Middle frontal gyrus (tissue), 1 donor: ENCODE data around the gene EMC8.
A peak's percentile ranks its signal among the peaks of the same experiment; 100 is the strongest.
"Not testable (repeated sequence)": the region's sequence is repeated elsewhere in the genome, so short reads cannot be mapped to it uniquely, and the experiment has no call there.

Experiments
- DNase-seq: peaks from one replicate; pipeline ENCODE4 v3.0.0-alpha.2; 2015; ENCODE audit warnings: low spot score; ENCODE audit errors: extremely low spot score

EMC8 gene

DNA sequence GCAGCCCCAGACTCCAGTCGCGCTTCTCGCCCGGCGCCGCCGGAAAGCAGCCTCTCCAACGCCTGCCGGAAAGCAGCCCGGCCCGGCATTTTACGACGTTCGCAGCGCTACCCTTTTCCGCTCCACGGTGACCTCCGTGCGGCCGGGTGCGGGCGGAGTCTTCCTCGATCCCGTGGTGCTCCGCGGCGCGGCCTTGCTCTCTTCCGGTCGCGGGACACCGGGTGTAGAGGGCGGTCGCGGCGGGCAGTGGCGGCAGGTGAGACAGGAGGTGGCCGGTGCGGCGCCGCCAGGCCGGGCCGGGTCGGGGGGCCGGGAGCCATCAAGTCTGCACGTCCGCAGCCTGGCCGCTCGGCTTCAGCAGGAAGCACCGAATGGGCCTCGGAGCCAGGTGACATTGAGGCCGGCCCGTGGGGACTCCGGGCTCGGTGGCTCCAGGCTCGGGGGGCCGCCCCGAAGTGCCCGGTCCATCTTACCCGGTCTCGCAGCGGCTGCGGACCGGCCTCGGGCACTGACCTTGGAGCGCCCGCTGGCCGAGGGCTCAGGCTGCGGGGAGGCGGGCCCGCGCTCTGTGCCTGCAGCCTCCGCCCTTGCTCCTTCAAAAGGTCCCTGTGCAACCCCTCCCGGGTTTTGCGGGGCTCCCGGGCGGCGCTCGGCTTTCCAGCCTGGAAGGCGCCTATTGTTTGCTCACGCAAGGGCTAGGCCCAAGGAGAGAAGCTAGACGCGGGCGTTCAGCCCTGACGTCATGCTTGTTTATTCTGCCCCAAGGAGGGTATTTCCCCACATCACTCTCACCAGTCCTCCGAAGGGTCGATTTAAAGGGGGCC is at the start of gene EMC8, which contains the start of gene COX4I1:
Gene EMC8, minus strand, starts transcription at position 48 of the 824 bp plus-strand sequence. CDS start 249 bp downstream, outside the sequence.
Gene COX4I1, plus strand, starts transcription at position 199 of the 824 bp plus-strand sequence. CDS start 1,511 bp downstream, outside the sequence.
- peak; percentile 90 for DNase-seq

DNA sequence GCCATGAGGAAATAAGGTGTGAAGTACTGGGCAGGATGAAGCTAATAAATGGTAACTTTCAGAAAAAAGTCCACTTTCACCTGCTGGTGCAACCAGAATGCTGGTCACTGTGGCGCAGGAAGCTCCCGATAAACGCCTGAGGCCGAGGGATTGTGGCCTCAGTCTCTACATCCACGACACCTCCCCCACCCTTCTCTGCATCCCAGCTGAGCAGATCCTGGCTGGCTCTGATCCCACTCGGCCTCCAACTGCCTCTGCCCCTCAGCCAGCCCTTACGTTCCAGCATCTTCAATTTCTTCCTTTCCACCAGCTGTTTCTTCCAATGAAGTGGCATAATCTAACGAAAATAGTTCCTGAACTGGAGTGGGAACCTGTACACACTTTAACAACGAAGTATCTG is 49.6 kb upstream of the EMC8 start:
- DNase-seq = no peak

DNA sequence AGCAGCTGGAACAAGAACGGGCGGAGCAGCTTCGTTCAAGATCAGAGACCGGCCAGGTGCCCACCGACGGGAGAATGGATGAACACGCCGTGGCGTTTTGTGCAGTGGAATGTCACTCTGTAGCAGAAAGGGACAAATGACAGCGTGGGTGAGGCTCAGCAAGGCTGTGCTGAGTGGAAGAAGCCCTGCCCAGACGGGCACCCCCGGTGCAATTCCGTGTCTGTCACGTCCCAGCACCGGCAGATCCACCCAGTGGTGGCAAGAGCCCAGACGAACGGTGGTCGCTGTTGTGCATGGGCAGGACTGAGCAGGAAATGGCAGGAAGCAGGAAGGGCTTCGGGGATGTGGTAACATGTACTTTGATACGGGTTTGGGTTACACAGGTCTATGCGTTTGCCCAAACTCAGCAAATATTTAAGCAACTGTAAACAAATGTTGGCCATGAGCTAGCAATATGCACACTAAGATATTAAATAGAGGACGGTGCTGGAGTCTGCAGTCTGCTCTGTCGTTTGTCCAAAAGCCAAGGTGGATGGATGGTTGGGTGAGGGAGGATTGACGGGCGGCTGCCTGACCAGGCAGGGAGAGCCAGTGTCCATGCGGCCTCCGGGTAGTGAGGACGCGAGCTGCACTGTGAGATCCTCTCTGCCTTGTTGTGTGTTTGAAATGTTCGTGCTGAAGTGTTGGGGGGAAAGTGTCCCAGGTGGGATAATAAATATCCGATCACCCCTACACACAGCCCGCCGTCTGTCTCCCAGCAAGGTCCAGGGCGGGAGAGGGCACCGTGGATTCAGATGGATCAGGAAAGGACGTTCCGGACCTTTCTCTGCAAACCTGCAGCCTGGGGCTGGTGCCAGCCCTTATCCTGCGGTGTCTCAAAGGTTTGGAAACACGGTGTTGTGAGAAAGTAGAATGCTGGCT is 48.6 kb upstream of the EMC8 start:
- DNase-seq = no peak

DNA sequence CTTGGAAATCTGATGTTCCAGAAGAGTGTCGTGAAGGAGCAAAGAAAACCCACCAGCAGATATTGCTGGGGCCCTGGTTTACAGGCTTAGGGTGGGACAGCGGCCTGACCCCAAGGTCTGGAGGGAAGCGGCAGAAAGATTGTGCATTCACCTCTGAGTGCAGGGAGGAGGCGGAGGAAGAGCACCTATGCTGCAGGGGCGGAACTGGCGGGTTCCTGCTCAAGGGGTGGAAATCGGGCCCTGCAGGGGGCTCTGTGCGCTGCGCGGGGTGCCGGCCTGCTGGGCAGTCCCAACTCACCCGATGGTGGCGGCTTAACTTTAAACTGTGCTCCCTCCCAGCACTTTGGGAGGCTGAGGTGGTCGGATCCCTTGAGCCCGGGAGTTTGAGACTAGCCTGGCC is 47.7 kb upstream of the EMC8 start:
- no peak for DNase-seq

- DNase-seq = no peak
These were observed 47.1 kb upstream of the EMC8 start for GRCh38 chr16:85846461-85846860.

DNA sequence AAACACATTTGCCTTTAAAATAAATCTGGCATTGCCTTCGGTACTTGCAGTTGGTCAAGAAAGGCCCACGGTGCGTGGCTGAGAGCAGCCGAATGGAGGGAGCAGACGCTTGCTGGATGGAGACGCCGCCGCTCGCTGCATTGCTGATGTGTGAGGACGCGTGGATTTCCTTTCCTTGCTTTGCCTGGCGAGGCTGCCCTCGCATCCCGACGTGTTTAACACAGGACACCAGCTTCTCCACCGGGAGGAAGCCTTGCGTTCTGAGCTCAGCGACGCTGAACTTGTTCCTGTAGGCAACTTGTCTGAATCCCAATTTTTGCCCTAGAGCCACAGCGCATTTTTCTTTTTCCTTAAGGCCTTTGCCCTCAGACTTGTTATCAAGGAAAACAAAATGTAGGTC is 45.9 kb upstream of the EMC8 start:
- DNase-seq = no peak

- DNase-seq = no peak
These were observed 45.4 kb upstream of the EMC8 start for GRCh38 chr16:85844786-85845185.

GRCh38 chr16:85844169-85844481 is 44.8 kb upstream of the EMC8 start:
- DNase-seq = no peak

- DNase-seq = no peak
These were observed 44.3 kb upstream of the EMC8 start for GRCh38 chr16:85843471-85844168.

GRCh38 chr16:85842848-85843247 is 43.5 kb upstream of the EMC8 start:
- DNase-seq = no peak

GRCh38 chr16:85842435-85842834 is 43.1 kb upstream of the EMC8 start:
- no peak for DNase-seq

DNA sequence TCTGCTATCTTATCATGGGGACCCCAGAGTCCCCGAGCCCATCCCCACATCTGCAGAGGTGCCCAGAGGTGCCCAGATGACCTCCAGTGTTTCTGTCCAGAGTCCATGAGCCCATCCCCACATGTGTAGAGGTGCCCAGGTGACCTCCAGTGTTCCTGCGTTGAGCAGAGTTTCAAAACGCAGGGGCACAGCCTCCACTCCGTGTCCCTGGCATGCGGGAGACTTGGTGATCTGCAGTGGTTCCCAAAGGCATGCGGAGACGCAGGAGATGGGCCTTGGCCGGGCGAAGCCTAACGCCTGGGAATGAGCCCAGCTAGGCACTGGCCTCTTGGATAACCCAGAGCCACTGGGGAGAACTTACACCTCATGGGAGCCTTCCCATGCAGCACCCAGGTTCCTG is 41.5 kb upstream of the EMC8 start:
- DNase-seq = no peak

GRCh38 chr16:85840395-85840794 is 41.1 kb upstream of the EMC8 start:
- no peak for DNase-seq

DNA sequence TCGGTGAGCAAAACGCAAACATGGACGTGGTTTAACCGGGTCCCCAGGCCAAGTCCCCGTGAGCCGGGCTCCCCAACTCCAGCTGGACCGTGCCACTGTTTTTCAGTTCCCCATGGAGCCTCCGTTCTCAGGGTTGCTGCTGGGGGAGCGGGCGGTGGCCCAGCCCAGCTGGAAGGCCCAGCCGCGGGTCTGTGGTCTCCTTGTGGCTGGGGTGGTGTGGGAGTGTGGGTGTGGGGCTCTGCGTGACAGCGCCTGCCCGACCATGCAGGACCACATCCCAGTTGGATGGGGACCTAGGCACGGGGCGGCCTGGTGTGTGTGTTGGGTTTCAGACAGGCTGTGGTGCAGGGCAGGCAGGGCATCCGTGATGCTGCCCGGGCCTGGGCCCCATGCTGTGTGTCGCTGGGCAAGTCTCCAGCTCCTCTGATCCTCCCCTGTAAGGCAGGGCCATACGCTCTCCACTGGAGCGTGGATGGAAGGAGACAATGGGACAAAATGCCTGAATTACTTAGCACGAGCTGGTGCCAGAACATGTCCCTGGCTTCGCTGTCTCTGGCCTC is 40.4 kb upstream of the EMC8 start:
- no peak for DNase-seq

DNA sequence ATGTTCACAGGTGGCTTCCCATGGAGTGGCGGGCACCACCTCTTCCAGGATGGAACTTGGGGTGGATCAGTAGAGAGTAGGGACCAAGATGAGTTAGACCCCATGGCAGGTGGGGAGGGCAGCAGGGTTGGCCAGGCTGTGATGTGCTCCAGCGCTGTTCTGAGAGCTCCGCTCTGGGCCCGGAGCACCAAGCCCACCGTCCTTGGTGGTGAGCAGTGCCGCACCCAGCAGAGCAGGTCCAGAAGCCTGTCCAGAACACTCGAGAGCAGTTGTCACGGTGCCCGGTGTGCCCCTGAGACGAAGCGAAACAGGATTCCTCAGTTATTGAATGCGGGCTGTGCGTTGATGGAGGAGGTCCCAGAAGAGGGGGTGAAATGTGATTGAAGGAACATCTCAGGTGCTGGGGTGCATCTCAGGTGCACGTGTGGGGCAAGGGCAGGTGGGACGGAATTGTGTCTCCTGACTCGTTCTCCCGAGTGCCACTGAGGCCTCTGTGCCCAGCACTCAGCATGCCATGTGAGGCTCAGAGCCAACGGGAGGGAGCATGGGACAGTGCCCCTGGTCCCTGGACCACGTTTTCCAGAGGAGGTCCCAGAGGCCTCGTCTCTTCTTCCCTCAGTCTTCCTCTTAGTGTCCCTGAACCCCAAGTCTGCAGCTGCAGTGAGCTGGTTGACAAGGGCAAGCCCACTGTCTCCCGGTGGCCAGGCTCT is 39.7 kb upstream of the EMC8 start:
- DNase-seq = no peak

GRCh38 chr16:85838381-85838780 is 39.0 kb upstream of the EMC8 start:
- no peak for DNase-seq

GRCh38 chr16:85837654-85838053 is 38.3 kb upstream of the EMC8 start:
- DNase-seq = not testable (repeated sequence)

- DNase-seq = no peak
These were observed 37.6 kb upstream of the EMC8 start for GRCh38 chr16:85836706-85837582.

GRCh38 chr16:85835956-85836705 is 36.8 kb upstream of the EMC8 start:
- no peak for DNase-seq
